ENCODE results near the gene HS3ST3B1.

GRCh38 chr17:14299280-14300141, 1.4 kb upstream of the HS3ST3B1 start:
- TF ChIP-seq CTCF (IDR thresholded peaks at IDR 0.05), result no peak
- TF ChIP-seq POLR2A (IDR thresholded peaks at IDR 0.05), result no peak
